DND-41 (cell line): Measurements from ENCODE around the gene C10orf90.

Experiments
- EZH2 ChIP-seq: IDR thresholded peaks from 3 replicates; pipeline ENCODE4 v1.6.1; 2012; ENCODE audit warnings: borderline replicate concordance, low read depth, mild to moderate bottlenecking, moderate library complexity, low read length, inconsistent platforms; ENCODE audit not compliant: severe bottlenecking
- TF ChIP-seq, protein P1 (sequence below): IDR thresholded peaks from 2 replicates; pipeline ENCODE4 v1.5.1; 2012; ENCODE audit warnings: borderline replicate concordance, low read length, moderate library complexity, mild to moderate bottlenecking; ENCODE audit not compliant: poor library complexity, severe bottlenecking; ENCODE audit errors: extremely low read depth

DNA sequence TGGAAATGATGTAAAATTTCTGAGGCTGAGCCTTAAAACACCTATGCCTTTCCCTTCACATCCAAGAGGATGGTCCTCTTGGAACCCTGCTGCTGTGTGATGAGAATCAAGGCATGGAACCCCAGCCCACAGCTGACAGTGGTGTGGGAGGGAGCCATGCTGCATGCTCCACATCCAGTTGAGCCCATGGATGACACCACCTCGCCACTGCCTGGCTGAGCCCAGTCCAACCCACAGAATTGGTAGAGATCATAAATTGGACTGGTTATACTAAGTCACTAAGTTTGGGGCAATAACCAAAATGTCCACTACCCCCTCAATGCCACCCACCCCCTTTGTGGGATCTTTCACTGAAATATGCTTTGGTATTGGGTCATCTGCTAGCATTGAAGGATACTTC is 45.9 kb upstream of the C10orf90 start:
- TF ChIP-seq, protein P1, sequence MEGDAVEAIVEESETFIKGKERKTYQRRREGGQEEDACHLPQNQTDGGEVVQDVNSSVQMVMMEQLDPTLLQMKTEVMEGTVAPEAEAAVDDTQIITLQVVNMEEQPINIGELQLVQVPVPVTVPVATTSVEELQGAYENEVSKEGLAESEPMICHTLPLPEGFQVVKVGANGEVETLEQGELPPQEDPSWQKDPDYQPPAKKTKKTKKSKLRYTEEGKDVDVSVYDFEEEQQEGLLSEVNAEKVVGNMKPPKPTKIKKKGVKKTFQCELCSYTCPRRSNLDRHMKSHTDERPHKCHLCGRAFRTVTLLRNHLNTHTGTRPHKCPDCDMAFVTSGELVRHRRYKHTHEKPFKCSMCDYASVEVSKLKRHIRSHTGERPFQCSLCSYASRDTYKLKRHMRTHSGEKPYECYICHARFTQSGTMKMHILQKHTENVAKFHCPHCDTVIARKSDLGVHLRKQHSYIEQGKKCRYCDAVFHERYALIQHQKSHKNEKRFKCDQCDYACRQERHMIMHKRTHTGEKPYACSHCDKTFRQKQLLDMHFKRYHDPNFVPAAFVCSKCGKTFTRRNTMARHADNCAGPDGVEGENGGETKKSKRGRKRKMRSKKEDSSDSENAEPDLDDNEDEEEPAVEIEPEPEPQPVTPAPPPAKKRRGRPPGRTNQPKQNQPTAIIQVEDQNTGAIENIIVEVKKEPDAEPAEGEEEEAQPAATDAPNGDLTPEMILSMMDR: no peak
- TF ChIP-seq EZH2: no peak
